Measurements from ENCODE around the gene DHFR. TPM values are rescaled to one million over a fixed set of nuclear protein-coding genes. Genes with fewer than 3 reads are reported as not detected.

DHFR gene
- total and polyA plus RNA-seq, 9 of the 15 experiments (the other 6 are each of a cell fraction or from before 2014, with no cell fraction given), result 45.6 to 176 (median 97.7) TPM

- TF ChIP-seq MBD1 (CRISPR knock-in tag; IDR thresholded peaks at IDR 0.05) (no peak), PCBP2 (IDR thresholded peaks at IDR 0.05; ENCODE audit: low read depth, low read length, poor library complexity, severe bottlenecking) (no peak), HCFC1 (IDR thresholded peaks at IDR 0.05; ENCODE audit: low read depth, low read length) (no peak), ETV5 (CRISPR knock-in tag; IDR thresholded peaks at IDR 0.05; ENCODE audit: low read depth) (no peak), TEAD1 (CRISPR knock-in tag; IDR thresholded peaks at IDR 0.05) (no peak), MAZ (CRISPR knock-in tag; conservative IDR thresholded peaks at IDR 0.05 in 1 of 2, IDR thresholded peaks at IDR 0.05 in 1 of 2) (no peak), KDM1A (IDR thresholded peaks at IDR 0.05) (peak; percentile 77 to 78), ZNF589 (CRISPR knock-in tag; IDR thresholded peaks at IDR 0.05; ENCODE audit: low read depth) (no peak), JUN (IDR thresholded peaks at IDR 0.05; ENCODE audit: borderline replicate concordance, low read depth, low read length) (no peak), JUN (CRISPR knock-in tag; IDR thresholded peaks at IDR 0.05; ENCODE audit: borderline replicate concordance) (no peak), SMARCA4 (IDR thresholded peaks at IDR 0.05) (peak; percentile 72), NR2C2 (CRISPR knock-in tag; IDR thresholded peaks at IDR 0.05) (no peak), NR2C2 (tag; IDR thresholded peaks at IDR 0.05) (no peak), SIX5 (IDR thresholded peaks at IDR 0.05; ENCODE audit: borderline replicate concordance in 1 of 2, insufficient read depth in 1 of 2, low read depth in 1 of 2, low read length in 2 of 2) (no peak), ZBTB8A (IDR thresholded peaks at IDR 0.05; ENCODE audit: partially characterized antibody) (no peak), SRF (CRISPR knock-in tag; IDR thresholded peaks at IDR 0.05) (no peak), PRPF4 (IDR thresholded peaks at IDR 0.05; ENCODE audit: insufficient read depth, low read depth, low read length, poor library complexity, severe bottlenecking) (no peak), ESRRB (CRISPR knock-in tag; IDR thresholded peaks at IDR 0.05; ENCODE audit: borderline replicate concordance) (no peak), PTTG1 (tag; IDR thresholded peaks at IDR 0.05; ENCODE audit: low read depth) (no peak), RNF2 (IDR thresholded peaks at IDR 0.05) (no peak), TEAD4 (IDR thresholded peaks at IDR 0.05; ENCODE audit: low read length) (peak; percentile 55), TEAD4 (CRISPR knock-in tag; IDR thresholded peaks at IDR 0.05; ENCODE audit: borderline replicate concordance) (no peak), ZNF184 (CRISPR knock-in tag; IDR thresholded peaks at IDR 0.05) (no peak), CBFA2T2 (conservative IDR thresholded peaks at IDR 0.05) (peak; percentile 67), MEF2A (IDR thresholded peaks at IDR 0.05; ENCODE audit: control insufficient read depth, low read depth, low read length) (no peak), NR2C1 (IDR thresholded peaks at IDR 0.05) (no peak), NR2C1 (tag; IDR thresholded peaks at IDR 0.05) (no peak), KLF10 (CRISPR knock-in tag; IDR thresholded peaks at IDR 0.05) (no peak)
- TF ChIP-seq, protein P1, sequence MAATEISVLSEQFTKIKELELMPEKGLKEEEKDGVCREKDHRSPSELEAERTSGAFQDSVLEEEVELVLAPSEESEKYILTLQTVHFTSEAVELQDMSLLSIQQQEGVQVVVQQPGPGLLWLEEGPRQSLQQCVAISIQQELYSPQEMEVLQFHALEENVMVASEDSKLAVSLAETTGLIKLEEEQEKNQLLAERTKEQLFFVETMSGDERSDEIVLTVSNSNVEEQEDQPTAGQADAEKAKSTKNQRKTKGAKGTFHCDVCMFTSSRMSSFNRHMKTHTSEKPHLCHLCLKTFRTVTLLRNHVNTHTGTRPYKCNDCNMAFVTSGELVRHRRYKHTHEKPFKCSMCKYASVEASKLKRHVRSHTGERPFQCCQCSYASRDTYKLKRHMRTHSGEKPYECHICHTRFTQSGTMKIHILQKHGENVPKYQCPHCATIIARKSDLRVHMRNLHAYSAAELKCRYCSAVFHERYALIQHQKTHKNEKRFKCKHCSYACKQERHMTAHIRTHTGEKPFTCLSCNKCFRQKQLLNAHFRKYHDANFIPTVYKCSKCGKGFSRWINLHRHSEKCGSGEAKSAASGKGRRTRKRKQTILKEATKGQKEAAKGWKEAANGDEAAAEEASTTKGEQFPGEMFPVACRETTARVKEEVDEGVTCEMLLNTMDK (IDR thresholded peaks at IDR 0.05; ENCODE audit: borderline replicate concordance, insufficient read depth, low read depth, low read length, poor library complexity, severe bottlenecking), result no peak
Measured at GRCh38 chr5:80701597-80701996, 46.8 kb upstream of the DHFR start (continued).
